ENCODE data around the gene ARHGAP8.

ARHGAP8 gene

GRCh38 chr22:44783581-44783980, 31.2 kb downstream of the ARHGAP8 start:
- DNase-seq (ENCODE audit: low spot score), result no peak
- ChIA-PET POLR2A (ENCODE audit: low non-redundant PET) (no interaction called here), CTCF (no interaction called here)
- H3K27ac ChIP-seq, result no peak overlapping the region
- TF ChIP-seq CTCF (conservative IDR thresholded peaks at IDR 0.05; ENCODE audit: low read depth), result no peak

- POLR2A ChIA-PET (ENCODE audit: low non-redundant PET), result no interaction called here
- H3K27ac ChIP-seq, result no peak overlapping the region
- no peak for DNase-seq (ENCODE audit: low spot score)
- CTCF ChIA-PET, result no interaction called here
- no peak for TF ChIP-seq CTCF (conservative IDR thresholded peaks at IDR 0.05; ENCODE audit: low read depth)
These were observed 33.8 kb downstream of the ARHGAP8 start for GRCh38 chr22:44786136-44786535.

- no peak for TF ChIP-seq CTCF (conservative IDR thresholded peaks at IDR 0.05; ENCODE audit: low read depth)
- H3K27ac ChIP-seq, result no peak overlapping the region
- POLR2A ChIA-PET (ENCODE audit: low non-redundant PET), result no interaction called here
- DNase-seq (ENCODE audit: low spot score), result no peak
- CTCF ChIA-PET, result no interaction called here
These were observed 34.2 kb downstream of the ARHGAP8 start for GRCh38 chr22:44786610-44787009.

GRCh38 chr22:44787832-44788231, 35.5 kb downstream of the ARHGAP8 start:
- no peak overlapping the region for H3K27ac ChIP-seq
- ChIA-PET CTCF (interaction anchor here (0.6 kb wide), 1 partner anchor 11 kb away, joined by 4 read pairs; no protein-coding TSS in a partner anchor), POLR2A (ENCODE audit: low non-redundant PET) (no interaction called here)
- no peak for TF ChIP-seq CTCF (conservative IDR thresholded peaks at IDR 0.05; ENCODE audit: low read depth)
- no peak for DNase-seq (ENCODE audit: low spot score)

- TF ChIP-seq CTCF (conservative IDR thresholded peaks at IDR 0.05; ENCODE audit: low read depth), result no peak
- ChIA-PET CTCF (no interaction called here), POLR2A (ENCODE audit: low non-redundant PET) (no interaction called here)
- no peak overlapping the region for H3K27ac ChIP-seq
- no peak for DNase-seq (ENCODE audit: low spot score)
These were observed 40.7 kb downstream of the ARHGAP8 start for GRCh38 chr22:44793106-44793505.

GRCh38 chr22:44793506-44794172, 41.3 kb downstream of the ARHGAP8 start:
- CTCF ChIA-PET, result interaction anchor here (0.7 kb wide), 1 partner anchor 1023 kb away, joined by 3 read pairs; no protein-coding TSS in a partner anchor
- TF ChIP-seq CTCF (conservative IDR thresholded peaks at IDR 0.05; ENCODE audit: low read depth), result no peak
- no peak for DNase-seq (ENCODE audit: low spot score)
- POLR2A ChIA-PET (ENCODE audit: low non-redundant PET), result no interaction called here
- H3K27ac ChIP-seq, result no peak overlapping the region
